GM12878 (cell line): ENCODE measurements around the gene APOBEC3H. TPM values are rescaled to one million over a fixed set of nuclear protein-coding genes. Genes with fewer than 3 reads are reported as not detected.

Experiments
- ATAC-seq: fragments of 200-7000 bp; cut with Tn5 transposase; 3 replicates; pipeline ENCODE4 v1.9.1; 2020; ENCODE audit warnings: mild to moderate bottlenecking, moderate library complexity
- BruUV-seq: library from RNA; stranded (reverse); fragments of 400-500 nt; replicated peaks from 2 replicates; lab custom pipeline; 2021; lab: Mats Ljungman, UMichigan
- CTCF ChIA-PET: fragments of 300-600 bp; sonication (Branson Sonifier 250); formaldehyde crosslinking; extraction: SDS; loops from one replicate; lab custom pipeline; 2021; ENCODE audit warnings: inconsistent platforms; lab: Yijun Ruan, JAX
- POLR2A ChIA-PET: fragments of 350-600 bp; formaldehyde crosslinking; extraction: SDS; loops from one replicate; lab custom pipeline; 2021; ENCODE audit warnings: inconsistent platforms; lab: Charles Lee
- RAD21 ChIA-PET: fragments of 300-600 bp; sonication (Branson Sonifier 250); formaldehyde crosslinking; loops from one replicate; lab custom pipeline; 2023; ENCODE audit warnings: antibody characterized with exemption; ENCODE audit not compliant: unreplicated experiment; lab: Charles Lee
- SMC1A ChIA-PET: fragments of 300-600 bp; sonication (Branson Sonifier 250); formaldehyde crosslinking; loops from one replicate; lab custom pipeline; 2023; ENCODE audit not compliant: unreplicated experiment, uncharacterized antibody; lab: Charles Lee
- DNase-seq: peaks from one replicate; pipeline ENCODE4 v3.0.0-alpha.2; 2011; ENCODE audit warnings: low read depth, low spot score
- FAIRE-seq: peaks from 3 replicates; lab custom pipeline; 2011; peaks lifted over from hg19 to GRCh38; lab: Jason Lieb, UNC
- H2AFZ ChIP-seq: 2 replicates; pipeline ENCODE4 v1.6.0; 2011; ENCODE audit warnings: low read depth, low read length, control low read depth; ENCODE audit not compliant: control insufficient read depth
- H3K27ac ChIP-seq: 2 replicates; pipeline ENCODE4 v1.5.1; 2011; ENCODE audit warnings: control low read depth; ENCODE audit not compliant: control insufficient read depth, insufficient read depth
- H3K27me3 ChIP-seq, 2 experiments: replicated peaks in 1 of 2; 2 replicates each; pipeline versions ENCODE4 v1.6.0 to v1.6.1; 2011; ENCODE audit warnings: low read length in 1 of 2; ENCODE audit not compliant: control insufficient read depth in 2 of 2, insufficient read depth in 2 of 2
- H3K36me3 ChIP-seq, 2 experiments: 2 replicates each; pipeline ENCODE4 v1.5.1; 2011; ENCODE audit warnings: low read length in 1 of 2; ENCODE audit not compliant: control insufficient read depth in 2 of 2, insufficient read depth in 2 of 2
- H3K4me1 ChIP-seq: 2 replicates; pipeline ENCODE4 v1.6.1; 2011; ENCODE audit warnings: mild to moderate bottlenecking, low read length, moderate library complexity, mixed read lengths; ENCODE audit not compliant: control insufficient read depth, insufficient read depth
- H3K4me2 ChIP-seq: 2 replicates; pipeline ENCODE4 v1.6.0; 2011; ENCODE audit warnings: control low read depth; ENCODE audit not compliant: control insufficient read depth, insufficient read depth
- H3K4me3 ChIP-seq: fragments of 200-600 bp; sonication (generic); 2 replicates; pipeline ENCODE4 v1.5.1; 2016
- H3K79me2 ChIP-seq: 2 replicates; pipeline ENCODE4 v1.6.0; 2011; ENCODE audit warnings: low read length; ENCODE audit not compliant: control insufficient read depth, insufficient read depth
- H3K9ac ChIP-seq: 2 replicates; pipeline ENCODE4 v1.8.0; 2011; ENCODE audit warnings: low read length, control low read depth, mixed read lengths; ENCODE audit not compliant: control insufficient read depth, insufficient read depth
- H3K9me3 ChIP-seq: replicated peaks from 3 replicates; pipeline ENCODE4 v1.5.1; 2011; ENCODE audit warnings: mild to moderate bottlenecking, low read length; ENCODE audit not compliant: control insufficient read depth, insufficient read depth
- H4K20me1 ChIP-seq: 2 replicates; pipeline ENCODE4 v1.6.0; 2011; ENCODE audit not compliant: control insufficient read depth, insufficient read depth
- BCL3 ChIP-seq: IDR thresholded peaks from 2 replicates; pipeline ENCODE4 v1.6.1; 2011; ENCODE audit warnings: borderline replicate concordance, low read depth, mild to moderate bottlenecking, moderate library complexity, low read length; ENCODE audit not compliant: insufficient read depth, poor library complexity, severe bottlenecking
- MTA3 ChIP-seq: IDR thresholded peaks from 2 replicates; pipeline ENCODE4 v1.6.1; 2012; ENCODE audit warnings: low read length, inconsistent platforms, borderline replicate concordance
- REST ChIP-seq: IDR thresholded peaks from 2 replicates; pipeline ENCODE4 v1.6.1; 2012; ENCODE audit warnings: mild to moderate bottlenecking, low read depth, low read length
- TBL1XR1 ChIP-seq: IDR thresholded peaks from 2 replicates; pipeline ENCODE4 v1.6.1; 2012; ENCODE audit warnings: low read depth, low read length, improper control_type of control experiment
- USF2 ChIP-seq: IDR thresholded peaks from 2 replicates; pipeline ENCODE4 v1.6.1; 2011; ENCODE audit warnings: low read depth, low read length, improper control_type of control experiment, borderline replicate concordance
- ZZZ3 ChIP-seq: IDR thresholded peaks from 2 replicates; pipeline ENCODE4 v1.6.1; 2011; ENCODE audit warnings: low read depth; ENCODE audit not compliant: control insufficient read depth, insufficient read length
- WGBS: methylation state at CpG from one replicate; pipeline ENCODE4 v1.1.6; 2016; ENCODE audit warnings: low lambda C conversion rate; ENCODE audit not compliant: insufficient replicate concordance, insufficient coverage; ENCODE audit errors: missing lambda C conversion rate; 5-methylcytosine and 5-hydroxymethylcytosine counted together
- in situ Hi-C: fragments of 300-500 bp; cut with MboI; formaldehyde crosslinking; loops from 9 replicates; pipeline ENCODE4 v1.14.3; 2018; ENCODE audit warnings: mixed read lengths
- intact Hi-C: fragments of 100-400 bp; cut with micrococcal nuclease; formaldehyde crosslinking; loops from one replicate; pipeline ENCODE4 v1.14.2; 2022; ENCODE audit not compliant: unreplicated experiment
- polyA plus RNA-seq, 11 experiments: library from polyadenylated mRNA; depleted of rRNA in 4 of 11; unstranded in 6 of 11; stranded (reverse) in 5 of 11; fragments of >200 nt; fragmentation: Nextera tagmentation in 4 of 11; fragmentation: Illumina TruSeq in 1 of 11; extraction: Ambion mirVana in 4 of 11; extraction: Trizol in 1 of 11; gene quantifications; 1 replicate in 1 of 11; 2 replicates in 10 of 11; pipeline versions ENCODE4 v1.2.1 to v1.2.3, GENCODE V29; 2011 to 2016; ENCODE audit warnings: inconsistent platforms in 2 of 11, missing spikeins in 2 of 11, low read depth in 1 of 11
- total RNA-seq, 4 experiments: library from RNA; depleted of rRNA in 3 of 4; stranded (reverse); fragments of >200 nt in 3 of 4; fragmentation: Illumina TruSeq in 1 of 4; extraction: Trizol in 1 of 4; gene quantifications; 2 replicates each; pipeline versions ENCODE4 v1.2.1 to v1.2.3, GENCODE V29; 2013 to 2021

The APOBEC3H gene
- total and polyA plus RNA-seq, 10 of the 15 experiments (the other 5 are each of a cell fraction or from before 2014, with no cell fraction given), result 7.5 to 23.0 (median 14.8) TPM

GRCh38 chr22:39139933-39140332 lies 42.9 kb downstream of the APOBEC3H start:
- Histone ChIP-seq H3K9me3 (no peaks in the 10 kb centered on the region), H3K9ac (no peak overlapping the region), H3K36me3 (no peaks in the 10 kb centered on the region), H3K27ac (no peak overlapping the region), H3K79me2 (no peaks in the 10 kb centered on the region), H3K4me3 (no peak overlapping the region), H2AFZ (no peak overlapping the region), H3K4me1 (peaks cover 6% of the 10 kb centered on the region), H4K20me1 (no peaks in the 10 kb centered on the region), H3K4me2 (no peak overlapping the region), H3K27me3 (no peaks in the 10 kb centered on the region)
- FAIRE-seq, result no peak
- ChIA-PET RAD21 (no interaction called here), CTCF (interaction anchor here (0.9 kb wide), 1 partner anchor 14 kb away, joined by 3 read pairs; no protein-coding TSS in a partner anchor), SMC1A (interaction anchor here (0.8 kb wide), 1 partner anchor 31 kb away, joined by 3 read pairs; no protein-coding TSS in a partner anchor), POLR2A (no interaction called here)
- TF ChIP-seq MTA3, result no peak
- TF ChIP-seq BCL3, result no peak
- TF ChIP-seq REST, result no peak
- TF ChIP-seq TBL1XR1, result no peak
- no peak for TF ChIP-seq USF2
- TF ChIP-seq ZZZ3, result no peak
- no peak for DNase-seq
- intact Hi-C loops (no loop called here), in situ Hi-C loops (no loop called here)
- no TSS peak for BruUV-seq
- 51% methylated on average over 7 of the region's 7 CpGs for WGBS
- ATAC-seq, result no peak
